K562 (cell line): ENCODE results near the gene GGT5.

Source experiments
- MEIS2 ChIP-seq: fragments of 450-650 bp; IDR thresholded peaks from 2 replicates; pipeline ENCODE4 v1.6.1; 2014; ENCODE audit warnings: mild to moderate bottlenecking; ENCODE audit not compliant: partially characterized antibody
- POLR2A ChIP-seq: fragments of 450-650 bp; conservative IDR thresholded peaks from 2 replicates; pipeline ENCODE4 v1.6.1; 2016
- ZBTB49 ChIP-seq: sonication (generic); formaldehyde crosslinking; IDR thresholded peaks from 2 replicates; pipeline ENCODE4 v1.8.0; 2022; ENCODE audit warnings: missing genetic modification reagents, mild to moderate bottlenecking, borderline replicate concordance
- ZFP36 ChIP-seq: fragments of 150-350 bp; IDR thresholded peaks from 2 replicates; pipeline ENCODE4 v1.6.1; 2018; ENCODE audit warnings: low read length, low read depth; ENCODE audit not compliant: partially characterized antibody
- ZFX ChIP-seq: sonication (generic); formaldehyde crosslinking; IDR thresholded peaks from 2 replicates; pipeline ENCODE4 v1.8.0; 2022; ENCODE audit warnings: mild to moderate bottlenecking, missing genetic modification reagents, moderate library complexity
- TF ChIP-seq, protein P1 (sequence below), 3 experiments: IDR thresholded peaks in 2 of 3; conservative IDR thresholded peaks in 1 of 3; 2 replicates each; pipeline ENCODE4 v1.5.1; 2011 to 2012; ENCODE audit warnings: low read length in 3 of 3, mild to moderate bottlenecking in 3 of 3, control low read depth in 2 of 3, improper control_type of control experiment in 1 of 3, inconsistent platforms in 1 of 3, low read depth in 1 of 3, mixed read lengths in 1 of 3, moderate library complexity in 1 of 3; ENCODE audit not compliant: insufficient read depth in 2 of 3

- no peak; the same call in 1 of the 2 replicates for TF ChIP-seq ZFX
- no peak for TF ChIP-seq MEIS2
- TF ChIP-seq ZBTB49 (CRISPR knock-in tag), result no peak
- TF ChIP-seq, protein P1, sequence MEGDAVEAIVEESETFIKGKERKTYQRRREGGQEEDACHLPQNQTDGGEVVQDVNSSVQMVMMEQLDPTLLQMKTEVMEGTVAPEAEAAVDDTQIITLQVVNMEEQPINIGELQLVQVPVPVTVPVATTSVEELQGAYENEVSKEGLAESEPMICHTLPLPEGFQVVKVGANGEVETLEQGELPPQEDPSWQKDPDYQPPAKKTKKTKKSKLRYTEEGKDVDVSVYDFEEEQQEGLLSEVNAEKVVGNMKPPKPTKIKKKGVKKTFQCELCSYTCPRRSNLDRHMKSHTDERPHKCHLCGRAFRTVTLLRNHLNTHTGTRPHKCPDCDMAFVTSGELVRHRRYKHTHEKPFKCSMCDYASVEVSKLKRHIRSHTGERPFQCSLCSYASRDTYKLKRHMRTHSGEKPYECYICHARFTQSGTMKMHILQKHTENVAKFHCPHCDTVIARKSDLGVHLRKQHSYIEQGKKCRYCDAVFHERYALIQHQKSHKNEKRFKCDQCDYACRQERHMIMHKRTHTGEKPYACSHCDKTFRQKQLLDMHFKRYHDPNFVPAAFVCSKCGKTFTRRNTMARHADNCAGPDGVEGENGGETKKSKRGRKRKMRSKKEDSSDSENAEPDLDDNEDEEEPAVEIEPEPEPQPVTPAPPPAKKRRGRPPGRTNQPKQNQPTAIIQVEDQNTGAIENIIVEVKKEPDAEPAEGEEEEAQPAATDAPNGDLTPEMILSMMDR (IDR thresholded peaks at IDR 0.05 in 2 of 3, conservative IDR thresholded peaks at IDR 0.05 in 1 of 3; ENCODE audit: insufficient read depth in 2 of 3, low read depth in 1 of 3, low read length in 3 of 3), result no peak
- TF ChIP-seq ZFP36, result no peak
- TF ChIP-seq POLR2A, result no peak
Observed at GRCh38 chr22:24271386-24271854, 26.5 kb upstream of the GGT5 start.
